C4-2B (cell line): ENCODE results near the gene GLYAT.

Experiments
- ZFX ChIP-seq: fragments of 450-650 bp; IDR thresholded peaks from 2 replicates; pipeline ENCODE4 v1.6.1; 2017
- TF ChIP-seq, protein P1 (sequence below): fragments of 450-650 bp; conservative IDR thresholded peaks from 2 replicates; pipeline ENCODE4 v1.5.1; 2017; ENCODE audit warnings: mild to moderate bottlenecking

DNA sequence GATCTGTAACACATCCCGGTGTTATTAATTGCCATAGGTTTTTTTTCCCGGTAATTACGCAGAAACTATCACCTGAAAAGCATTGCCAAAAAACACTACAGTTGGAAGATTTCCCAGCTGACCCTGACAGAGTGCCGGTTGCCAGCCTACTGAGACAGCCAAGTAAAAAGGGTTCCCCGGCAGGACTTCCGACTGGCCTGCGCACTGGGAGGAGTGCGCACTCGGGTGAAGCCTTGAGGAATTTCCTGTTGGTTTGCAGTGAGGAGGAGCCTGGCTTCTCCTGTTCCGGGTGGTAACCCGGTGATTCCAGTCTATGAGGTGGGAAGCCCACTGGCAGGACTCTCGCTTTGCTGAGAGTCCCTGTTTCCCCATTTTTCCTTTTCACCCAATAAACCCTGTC lies 57.1 kb downstream of the GLYAT start:
- TF ChIP-seq, protein P1, sequence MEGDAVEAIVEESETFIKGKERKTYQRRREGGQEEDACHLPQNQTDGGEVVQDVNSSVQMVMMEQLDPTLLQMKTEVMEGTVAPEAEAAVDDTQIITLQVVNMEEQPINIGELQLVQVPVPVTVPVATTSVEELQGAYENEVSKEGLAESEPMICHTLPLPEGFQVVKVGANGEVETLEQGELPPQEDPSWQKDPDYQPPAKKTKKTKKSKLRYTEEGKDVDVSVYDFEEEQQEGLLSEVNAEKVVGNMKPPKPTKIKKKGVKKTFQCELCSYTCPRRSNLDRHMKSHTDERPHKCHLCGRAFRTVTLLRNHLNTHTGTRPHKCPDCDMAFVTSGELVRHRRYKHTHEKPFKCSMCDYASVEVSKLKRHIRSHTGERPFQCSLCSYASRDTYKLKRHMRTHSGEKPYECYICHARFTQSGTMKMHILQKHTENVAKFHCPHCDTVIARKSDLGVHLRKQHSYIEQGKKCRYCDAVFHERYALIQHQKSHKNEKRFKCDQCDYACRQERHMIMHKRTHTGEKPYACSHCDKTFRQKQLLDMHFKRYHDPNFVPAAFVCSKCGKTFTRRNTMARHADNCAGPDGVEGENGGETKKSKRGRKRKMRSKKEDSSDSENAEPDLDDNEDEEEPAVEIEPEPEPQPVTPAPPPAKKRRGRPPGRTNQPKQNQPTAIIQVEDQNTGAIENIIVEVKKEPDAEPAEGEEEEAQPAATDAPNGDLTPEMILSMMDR, result no peak
- TF ChIP-seq ZFX, result no peak
